SK-N-SH (cell line): ENCODE measurements around the gene HS2ST1. TPM values are rescaled to one million over a fixed set of nuclear protein-coding genes. Genes with fewer than 3 reads are reported as not detected.

Source experiments
- CTCF ChIA-PET: fragments of 300-600, 350-600 bp; formaldehyde crosslinking; extraction: SDS; loops from one replicate; lab custom pipeline; 2021; lab: Yijun Ruan, JAX
- POLR2A ChIA-PET: fragments of 350-600 bp; sonication (Branson Sonifier 250); formaldehyde crosslinking; extraction: SDS; loops from one replicate; lab custom pipeline; 2020; ENCODE audit warnings: antibody characterized with exemption, inconsistent platforms; lab: Yijun Ruan, JAX
- DNase-seq: peaks from one replicate; pipeline ENCODE4 v3.0.0; 2012
- H2AFZ ChIP-seq: fragments of 200-600 bp; sonication (generic); 2 replicates; pipeline ENCODE4 v1.8.1; 2016; ENCODE audit warnings: antibody characterized with exemption, mild to moderate bottlenecking, low read depth
- H3F3A ChIP-seq: fragments of 200-600 bp; sonication (generic); replicated peaks from 2 replicates; pipeline ENCODE3; 2016; ENCODE audit warnings: antibody characterized with exemption, mild to moderate bottlenecking; ENCODE audit not compliant: insufficient read depth
- H3K27ac ChIP-seq, 2 experiments: fragments of 200-500 bp in 1 of 2; fragments of 200-600 bp in 1 of 2; sonication (Bioruptor generic) in 1 of 2; sonication (generic), shearing (Covaris generic) in 1 of 2; 2 replicates each; pipeline versions ENCODE4 v1.5.1 to v1.6.1; 2014 to 2016; ENCODE audit warnings: low read depth in 2 of 2, inconsistent platforms in 1 of 2, low read length in 1 of 2, mild to moderate bottlenecking in 1 of 2, mixed read lengths in 1 of 2
- H3K27me3 ChIP-seq: fragments of 200-600 bp; sonication (generic), shearing (Covaris generic); 2 replicates; pipeline ENCODE4 v1.6.1; 2016; ENCODE audit warnings: mixed run types; ENCODE audit not compliant: insufficient read depth
- H3K36me3 ChIP-seq, 2 experiments: fragments of 200-500 bp in 1 of 2; fragments of 200-600 bp in 1 of 2; sonication (Bioruptor generic) in 1 of 2; sonication (generic) in 1 of 2; replicated peaks in 1 of 2; 2 replicates each; pipeline versions ENCODE3 to v1.5.1; 2014 to 2016; ENCODE audit warnings: low read length in 1 of 2, mild to moderate bottlenecking in 1 of 2; ENCODE audit not compliant: insufficient read depth in 2 of 2, control insufficient read depth in 1 of 2
- H3K4me1 ChIP-seq, 2 experiments: fragments of 200-500 bp in 1 of 2; fragments of 200-600 bp in 1 of 2; sonication (Bioruptor generic) in 1 of 2; sonication (generic), shearing (Covaris generic) in 1 of 2; 2 replicates each; pipeline versions ENCODE4 v1.5.1 to v1.6.1; 2014 to 2016; ENCODE audit warnings: low read depth in 1 of 2, low read length in 1 of 2, mixed run types in 1 of 2; ENCODE audit not compliant: insufficient read depth in 2 of 2, control insufficient read depth in 1 of 2
- H3K4me2 ChIP-seq: fragments of 200-600 bp; sonication (generic), shearing (Covaris generic); 2 replicates; pipeline ENCODE4 v1.6.1; 2017; ENCODE audit warnings: mixed run types
- H3K4me3 ChIP-seq, 2 experiments: fragments of 200-500 bp in 1 of 2; fragments of 200-600 bp in 1 of 2; sonication (Bioruptor generic) in 1 of 2; sonication (generic), shearing (Covaris generic) in 1 of 2; 2 replicates each; pipeline versions ENCODE4 v1.5.1 to v1.8.1; 2014 to 2016; ENCODE audit warnings: low read depth in 2 of 2, inconsistent platforms in 1 of 2, low read length in 1 of 2, mild to moderate bottlenecking in 1 of 2, mixed read lengths in 1 of 2, moderate library complexity in 1 of 2
- H3K79me2 ChIP-seq: fragments of 200-600 bp; sonication (generic); 2 replicates; pipeline ENCODE4 v1.8.1; 2017; ENCODE audit warnings: mild to moderate bottlenecking; ENCODE audit not compliant: insufficient read depth
- H3K9ac ChIP-seq: fragments of 200-600 bp; sonication (generic); 2 replicates; pipeline ENCODE4 v1.6.1; 2017; ENCODE audit warnings: mixed run types
- H3K9me2 ChIP-seq: fragments of 200-600 bp; sonication (generic); 2 replicates; pipeline ENCODE4 v1.6.1; 2017; ENCODE audit warnings: mixed run types
- H3K9me3 ChIP-seq: fragments of 200-600 bp; sonication (generic); 2 replicates; pipeline ENCODE4 v1.6.1; 2017; ENCODE audit warnings: mixed run types, mild to moderate bottlenecking, moderate library complexity
- H4K20me1 ChIP-seq: fragments of 200-600 bp; sonication (generic); 2 replicates; pipeline ENCODE4 v1.6.1; 2017; ENCODE audit warnings: mild to moderate bottlenecking, mixed run types; ENCODE audit not compliant: insufficient read depth
- GABPA ChIP-seq: IDR thresholded peaks from 2 replicates; pipeline ENCODE4 v1.4.0; 2012; ENCODE audit warnings: low read depth, mild to moderate bottlenecking
- RAD21 ChIP-seq: IDR thresholded peaks from 2 replicates; pipeline ENCODE4 v1.6.1; 2012; ENCODE audit warnings: mild to moderate bottlenecking, low read length
- RXRA ChIP-seq: IDR thresholded peaks from 2 replicates; pipeline ENCODE4 v1.4.0; 2012; ENCODE audit warnings: low read depth, mild to moderate bottlenecking, borderline replicate concordance
- WGBS: methylation state at CpG from one replicate; pipeline ENCODE4 v1.1.6; 2017; ENCODE audit warnings: low lambda C conversion rate; 5-methylcytosine and 5-hydroxymethylcytosine counted together
- polyA plus RNA-seq, 3 experiments: library from polyadenylated mRNA; depleted of rRNA; stranded (reverse); fragments of >200 nt; gene quantifications; 2 replicates each; pipeline ENCODE4 v1.2.3, GENCODE V29; 2012
- TF ChIP-seq, protein P1 (sequence below): fragments of 150-350 bp; IDR thresholded peaks from 2 replicates; pipeline ENCODE4 v1.6.1; 2017; ENCODE audit warnings: antibody characterized with exemption, low read length, low read depth, borderline replicate concordance
- TF ChIP-seq, protein P2 (sequence below): IDR thresholded peaks from 2 replicates; pipeline ENCODE4 v1.4.0; 2012; ENCODE audit warnings: low read depth, borderline replicate concordance
- TF ChIP-seq, protein P3 (sequence below): IDR thresholded peaks from 2 replicates; pipeline ENCODE4 v1.6.1; 2012; ENCODE audit warnings: mild to moderate bottlenecking, low read depth, low read length, moderate library complexity
- TF ChIP-seq, protein P4 (sequence below): IDR thresholded peaks from 2 replicates; pipeline ENCODE4; 2012
- TF ChIP-seq, protein P5 (sequence below): fragments of 150-350 bp; IDR thresholded peaks from 2 replicates; pipeline ENCODE4 v1.6.1; 2016; ENCODE audit warnings: mild to moderate bottlenecking, low read depth, low read length

HS2ST1 gene
- polyA plus RNA-seq, 1 of the 3 experiments (the other 2 are of a cell fraction), result 16.6 TPM

DNA sequence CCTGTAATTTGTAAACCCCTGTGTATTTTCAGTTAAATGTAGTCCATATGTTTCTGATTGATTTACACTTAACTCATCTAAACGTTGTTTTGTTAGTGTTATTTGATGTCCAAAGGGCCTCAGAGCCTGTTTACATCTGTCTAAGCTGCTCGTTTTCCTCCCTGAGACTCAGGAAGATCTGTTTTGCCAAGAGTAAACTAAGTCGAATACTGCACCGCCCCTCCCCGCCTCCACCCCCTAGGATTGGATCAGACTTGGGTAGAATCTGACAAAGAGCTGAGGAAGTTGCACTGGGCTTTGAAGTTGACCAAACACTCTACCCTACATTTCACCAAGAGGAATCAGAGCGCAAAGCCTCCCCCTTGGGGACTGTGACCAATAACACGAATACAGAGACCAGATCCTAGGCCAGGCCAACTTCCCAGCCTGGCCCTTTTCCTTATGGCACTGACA lies 207.3 kb downstream of the HS2ST1 start (continued):
- TF ChIP-seq, protein P1, sequence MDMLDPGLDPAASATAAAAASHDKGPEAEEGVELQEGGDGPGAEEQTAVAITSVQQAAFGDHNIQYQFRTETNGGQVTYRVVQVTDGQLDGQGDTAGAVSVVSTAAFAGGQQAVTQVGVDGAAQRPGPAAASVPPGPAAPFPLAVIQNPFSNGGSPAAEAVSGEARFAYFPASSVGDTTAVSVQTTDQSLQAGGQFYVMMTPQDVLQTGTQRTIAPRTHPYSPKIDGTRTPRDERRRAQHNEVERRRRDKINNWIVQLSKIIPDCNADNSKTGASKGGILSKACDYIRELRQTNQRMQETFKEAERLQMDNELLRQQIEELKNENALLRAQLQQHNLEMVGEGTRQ, result no peak

DNA sequence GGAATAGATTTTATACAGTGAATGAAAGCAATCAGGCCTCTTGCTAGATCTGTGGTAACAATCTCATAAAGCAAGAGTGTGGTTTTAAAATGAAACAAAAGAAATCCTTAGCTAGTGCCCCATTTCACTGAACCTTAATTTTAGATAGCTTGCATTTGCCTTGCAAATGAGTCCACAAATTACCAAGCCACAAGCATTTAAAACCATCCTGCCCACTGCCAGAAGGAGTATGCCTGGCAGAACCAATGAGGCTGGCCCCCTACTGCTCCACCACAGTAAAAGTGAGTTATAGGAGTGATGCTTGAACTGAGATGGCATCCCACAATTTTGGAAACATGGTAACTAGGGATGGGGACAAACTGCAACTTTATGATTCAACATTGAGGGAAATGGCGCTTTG lies 207.8 kb downstream of the HS2ST1 start:
- H3K9me3 ChIP-seq, result no peaks in the 10 kb centered on the region
- WGBS, result 100% methylated on average over 1 of the region's 1 CpG
- no peak for TF ChIP-seq RAD21
- TF ChIP-seq, protein P2, sequence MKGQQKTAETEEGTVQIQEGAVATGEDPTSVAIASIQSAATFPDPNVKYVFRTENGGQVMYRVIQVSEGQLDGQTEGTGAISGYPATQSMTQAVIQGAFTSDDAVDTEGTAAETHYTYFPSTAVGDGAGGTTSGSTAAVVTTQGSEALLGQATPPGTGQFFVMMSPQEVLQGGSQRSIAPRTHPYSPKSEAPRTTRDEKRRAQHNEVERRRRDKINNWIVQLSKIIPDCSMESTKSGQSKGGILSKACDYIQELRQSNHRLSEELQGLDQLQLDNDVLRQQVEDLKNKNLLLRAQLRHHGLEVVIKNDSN, result no peak
- TF ChIP-seq, protein P3, sequence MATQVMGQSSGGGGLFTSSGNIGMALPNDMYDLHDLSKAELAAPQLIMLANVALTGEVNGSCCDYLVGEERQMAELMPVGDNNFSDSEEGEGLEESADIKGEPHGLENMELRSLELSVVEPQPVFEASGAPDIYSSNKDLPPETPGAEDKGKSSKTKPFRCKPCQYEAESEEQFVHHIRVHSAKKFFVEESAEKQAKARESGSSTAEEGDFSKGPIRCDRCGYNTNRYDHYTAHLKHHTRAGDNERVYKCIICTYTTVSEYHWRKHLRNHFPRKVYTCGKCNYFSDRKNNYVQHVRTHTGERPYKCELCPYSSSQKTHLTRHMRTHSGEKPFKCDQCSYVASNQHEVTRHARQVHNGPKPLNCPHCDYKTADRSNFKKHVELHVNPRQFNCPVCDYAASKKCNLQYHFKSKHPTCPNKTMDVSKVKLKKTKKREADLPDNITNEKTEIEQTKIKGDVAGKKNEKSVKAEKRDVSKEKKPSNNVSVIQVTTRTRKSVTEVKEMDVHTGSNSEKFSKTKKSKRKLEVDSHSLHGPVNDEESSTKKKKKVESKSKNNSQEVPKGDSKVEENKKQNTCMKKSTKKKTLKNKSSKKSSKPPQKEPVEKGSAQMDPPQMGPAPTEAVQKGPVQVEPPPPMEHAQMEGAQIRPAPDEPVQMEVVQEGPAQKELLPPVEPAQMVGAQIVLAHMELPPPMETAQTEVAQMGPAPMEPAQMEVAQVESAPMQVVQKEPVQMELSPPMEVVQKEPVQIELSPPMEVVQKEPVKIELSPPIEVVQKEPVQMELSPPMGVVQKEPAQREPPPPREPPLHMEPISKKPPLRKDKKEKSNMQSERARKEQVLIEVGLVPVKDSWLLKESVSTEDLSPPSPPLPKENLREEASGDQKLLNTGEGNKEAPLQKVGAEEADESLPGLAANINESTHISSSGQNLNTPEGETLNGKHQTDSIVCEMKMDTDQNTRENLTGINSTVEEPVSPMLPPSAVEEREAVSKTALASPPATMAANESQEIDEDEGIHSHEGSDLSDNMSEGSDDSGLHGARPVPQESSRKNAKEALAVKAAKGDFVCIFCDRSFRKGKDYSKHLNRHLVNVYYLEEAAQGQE, result no peak
- TF ChIP-seq GABPA, result no peak
- TF ChIP-seq, protein P4, sequence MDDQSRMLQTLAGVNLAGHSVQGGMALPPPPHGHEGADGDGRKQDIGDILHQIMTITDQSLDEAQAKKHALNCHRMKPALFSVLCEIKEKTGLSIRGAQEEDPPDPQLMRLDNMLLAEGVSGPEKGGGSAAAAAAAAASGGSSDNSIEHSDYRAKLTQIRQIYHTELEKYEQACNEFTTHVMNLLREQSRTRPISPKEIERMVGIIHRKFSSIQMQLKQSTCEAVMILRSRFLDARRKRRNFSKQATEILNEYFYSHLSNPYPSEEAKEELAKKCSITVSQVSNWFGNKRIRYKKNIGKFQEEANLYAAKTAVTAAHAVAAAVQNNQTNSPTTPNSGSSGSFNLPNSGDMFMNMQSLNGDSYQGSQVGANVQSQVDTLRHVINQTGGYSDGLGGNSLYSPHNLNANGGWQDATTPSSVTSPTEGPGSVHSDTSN, result no peak
- no peak for TF ChIP-seq RXRA
- TF ChIP-seq, protein P5, sequence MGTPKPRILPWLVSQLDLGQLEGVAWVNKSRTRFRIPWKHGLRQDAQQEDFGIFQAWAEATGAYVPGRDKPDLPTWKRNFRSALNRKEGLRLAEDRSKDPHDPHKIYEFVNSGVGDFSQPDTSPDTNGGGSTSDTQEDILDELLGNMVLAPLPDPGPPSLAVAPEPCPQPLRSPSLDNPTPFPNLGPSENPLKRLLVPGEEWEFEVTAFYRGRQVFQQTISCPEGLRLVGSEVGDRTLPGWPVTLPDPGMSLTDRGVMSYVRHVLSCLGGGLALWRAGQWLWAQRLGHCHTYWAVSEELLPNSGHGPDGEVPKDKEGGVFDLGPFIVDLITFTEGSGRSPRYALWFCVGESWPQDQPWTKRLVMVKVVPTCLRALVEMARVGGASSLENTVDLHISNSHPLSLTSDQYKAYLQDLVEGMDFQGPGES, result no peak
- TF ChIP-seq, all 33 proteins: peak for 0
- Histone ChIP-seq H4K20me1 (no peaks in the 10 kb centered on the region), H3K9me2 (no peaks in the 10 kb centered on the region), H3K27me3 (no peaks in the 10 kb centered on the region), H2AFZ (no peak overlapping the region), H3K9ac (no peak overlapping the region), H3K79me2 (no peaks in the 10 kb centered on the region), H3K4me3 (no peak overlapping the region), H3K36me3 (no peaks in the 10 kb centered on the region), H3K4me2 (no peak overlapping the region), H3F3A (no peaks in the 10 kb centered on the region), H3K4me1 (peaks cover 0 to 10% of the 10 kb centered on the region in 2 experiments; a peak in 2 of 4 replicates), H3K27ac (no peak overlapping the region)
- DNase-seq, result no peak
- ChIA-PET POLR2A (no interaction called here), CTCF (interaction anchor here (1.5 to 2.8 kb wide), 3 partner anchors 9 to 38 kb away, joined by 3 to 8 read pairs (median 7); no protein-coding TSS in a partner anchor)
